ENCODE measurements around the gene CYREN.

Gene CYREN

GRCh38 chr7:135199439-135199838, 28.9 kb upstream of the CYREN start:
- TF ChIP-seq EGR1 (IDR thresholded peaks at IDR 0.05) (no peak), CREB1 (IDR thresholded peaks at IDR 0.05; ENCODE audit: low read depth) (no peak), MAX (IDR thresholded peaks at IDR 0.05) (no peak), YY1 (IDR thresholded peaks at IDR 0.05; ENCODE audit: low read depth) (no peak), RAD21 (IDR thresholded peaks at IDR 0.05; ENCODE audit: low read depth) (no peak), NFIC (IDR thresholded peaks at IDR 0.05) (no peak), FOXM1 (IDR thresholded peaks at IDR 0.05; ENCODE audit: borderline replicate concordance, low read depth) (no peak), TCF12 (IDR thresholded peaks at IDR 0.05; ENCODE audit: low read depth) (no peak), TEAD4 (IDR thresholded peaks at IDR 0.05) (no peak), REST (IDR thresholded peaks at IDR 0.05; ENCODE audit: low read depth) (no peak), TAF1 (IDR thresholded peaks at IDR 0.05; ENCODE audit: low read depth) (no peak), CEBPB (IDR thresholded peaks at IDR 0.05) (no peak)

GRCh38 chr7:135197906-135198655, 27.6 kb upstream of the CYREN start:
- TF ChIP-seq USF1 (IDR thresholded peaks at IDR 0.05), result no peak
- TF ChIP-seq TAF1 (IDR thresholded peaks at IDR 0.05; ENCODE audit: low read depth), result no peak

- TF ChIP-seq FOXM1 (IDR thresholded peaks at IDR 0.05; ENCODE audit: borderline replicate concordance, low read depth) (no peak), EGR1 (IDR thresholded peaks at IDR 0.05) (no peak), YY1 (IDR thresholded peaks at IDR 0.05; ENCODE audit: low read depth) (no peak), MAX (IDR thresholded peaks at IDR 0.05) (no peak), RAD21 (IDR thresholded peaks at IDR 0.05; ENCODE audit: low read depth) (no peak), TCF12 (IDR thresholded peaks at IDR 0.05; ENCODE audit: low read depth) (no peak), ZBTB7A (IDR thresholded peaks at IDR 0.05; ENCODE audit: low read depth) (no peak), REST (IDR thresholded peaks at IDR 0.05; ENCODE audit: low read depth) (no peak), CEBPB (IDR thresholded peaks at IDR 0.05) (no peak), NFIC (IDR thresholded peaks at IDR 0.05) (no peak), TAF1 (IDR thresholded peaks at IDR 0.05; ENCODE audit: low read depth) (no peak), EP300 (IDR thresholded peaks at IDR 0.05; ENCODE audit: borderline replicate concordance) (no peak), USF1 (IDR thresholded peaks at IDR 0.05) (no peak)
Measured at GRCh38 chr7:135197343-135197742, 26.8 kb upstream of the CYREN start.

- TF ChIP-seq TCF12 (IDR thresholded peaks at IDR 0.05; ENCODE audit: low read depth), result no peak
- peak; percentile 30; the same call in 1 of the 2 replicates for TF ChIP-seq NFIC (IDR thresholded peaks at IDR 0.05)
Measured at GRCh38 chr7:135195968-135196629, 25.6 kb upstream of the CYREN start.

- TF ChIP-seq TCF12 (IDR thresholded peaks at IDR 0.05; ENCODE audit: low read depth) (no peak), ZBTB7A (IDR thresholded peaks at IDR 0.05; ENCODE audit: low read depth) (no peak), NFIC (IDR thresholded peaks at IDR 0.05) (no peak)
Measured at GRCh38 chr7:135195156-135195555, 24.6 kb upstream of the CYREN start.

GRCh38 chr7:135194494-135195095, 24.1 kb upstream of the CYREN start:
- TF ChIP-seq ZBTB7A (IDR thresholded peaks at IDR 0.05; ENCODE audit: low read depth) (no peak), REST (IDR thresholded peaks at IDR 0.05; ENCODE audit: low read depth) (no peak), MAX (IDR thresholded peaks at IDR 0.05) (no peak), TAF1 (IDR thresholded peaks at IDR 0.05; ENCODE audit: low read depth) (no peak), EP300 (IDR thresholded peaks at IDR 0.05; ENCODE audit: borderline replicate concordance) (no peak), FOXM1 (IDR thresholded peaks at IDR 0.05; ENCODE audit: borderline replicate concordance, low read depth) (no peak), YY1 (IDR thresholded peaks at IDR 0.05; ENCODE audit: low read depth) (no peak), RAD21 (IDR thresholded peaks at IDR 0.05; ENCODE audit: low read depth) (no peak)

Measured in Ishikawa (cell line).